Stimulated activated CD4-positive, alpha-beta T cell treated with anti-CD3 and anti-CD28 coated beads, Interleukin-1b, Interleukin-23, amount 100 ng/mL, for 1 hour (primary cell): ENCODE results near the gene KCNQ1.

Experiments
- DNase-seq, 2 donors: peaks; one replicate each; pipeline ENCODE4 v3.0.0-alpha.2; 2020; ENCODE audit warnings: low read depth in 2 of 2

Gene KCNQ1

GRCh38 chr11:2747248-2748027 lies 302.6 kb downstream of the KCNQ1 start:
- DNase-seq = no peak

- no peak for DNase-seq
Observed at GRCh38 chr11:2748061-2748813, 303.4 kb downstream of the KCNQ1 start.

GRCh38 chr11:2748814-2749554 lies 304.2 kb downstream of the KCNQ1 start:
- no peak for DNase-seq

GRCh38 chr11:2750101-2750681 lies 305.4 kb downstream of the KCNQ1 start:
- DNase-seq = no peak

- DNase-seq = no peak
Observed at GRCh38 chr11:2750682-2751522, 306.1 kb downstream of the KCNQ1 start.

GRCh38 chr11:2751523-2752203 lies 306.9 kb downstream of the KCNQ1 start:
- no peak for DNase-seq

- DNase-seq = no peak
Observed at GRCh38 chr11:2752204-2752770, 307.5 kb downstream of the KCNQ1 start.

GRCh38 chr11:2752923-2753322 lies 308.1 kb downstream of the KCNQ1 start:
- DNase-seq = no peak

- DNase-seq = no peak
Observed at GRCh38 chr11:2754008-2754407, 309.2 kb downstream of the KCNQ1 start.

GRCh38 chr11:2755071-2755470 lies 310.3 kb downstream of the KCNQ1 start:
- no peak for DNase-seq

GRCh38 chr11:2758751-2759150 lies 313.9 kb downstream of the KCNQ1 start:
- DNase-seq = no peak

- DNase-seq = no peak
Observed at GRCh38 chr11:2759228-2760195, 314.7 kb downstream of the KCNQ1 start.

GRCh38 chr11:2760196-2760871 lies 315.5 kb downstream of the KCNQ1 start:
- no peak for DNase-seq

GRCh38 chr11:2761131-2762030 lies 316.6 kb downstream of the KCNQ1 start:
- DNase-seq = no peak

GRCh38 chr11:2762031-2762380 lies 317.2 kb downstream of the KCNQ1 start:
- DNase-seq = no peak

GRCh38 chr11:2762451-2762850 lies 317.6 kb downstream of the KCNQ1 start:
- no peak for DNase-seq

GRCh38 chr11:2763984-2764383 lies 319.2 kb downstream of the KCNQ1 start:
- no peak for DNase-seq

- DNase-seq = no peak
Observed at GRCh38 chr11:2765491-2765890, 320.7 kb downstream of the KCNQ1 start.
